Retina (tissue), 1 donor: ENCODE measurements around the gene ADAMTSL5.
"Not testable (repeated sequence)": the region's sequence is repeated elsewhere in the genome, so short reads cannot be mapped to it uniquely, and the experiment has no call there.

Experiments used
- DNase-seq: peaks from one replicate; pipeline ENCODE4 v3.0.0-alpha.2; 2016

The ADAMTSL5 gene

DNA sequence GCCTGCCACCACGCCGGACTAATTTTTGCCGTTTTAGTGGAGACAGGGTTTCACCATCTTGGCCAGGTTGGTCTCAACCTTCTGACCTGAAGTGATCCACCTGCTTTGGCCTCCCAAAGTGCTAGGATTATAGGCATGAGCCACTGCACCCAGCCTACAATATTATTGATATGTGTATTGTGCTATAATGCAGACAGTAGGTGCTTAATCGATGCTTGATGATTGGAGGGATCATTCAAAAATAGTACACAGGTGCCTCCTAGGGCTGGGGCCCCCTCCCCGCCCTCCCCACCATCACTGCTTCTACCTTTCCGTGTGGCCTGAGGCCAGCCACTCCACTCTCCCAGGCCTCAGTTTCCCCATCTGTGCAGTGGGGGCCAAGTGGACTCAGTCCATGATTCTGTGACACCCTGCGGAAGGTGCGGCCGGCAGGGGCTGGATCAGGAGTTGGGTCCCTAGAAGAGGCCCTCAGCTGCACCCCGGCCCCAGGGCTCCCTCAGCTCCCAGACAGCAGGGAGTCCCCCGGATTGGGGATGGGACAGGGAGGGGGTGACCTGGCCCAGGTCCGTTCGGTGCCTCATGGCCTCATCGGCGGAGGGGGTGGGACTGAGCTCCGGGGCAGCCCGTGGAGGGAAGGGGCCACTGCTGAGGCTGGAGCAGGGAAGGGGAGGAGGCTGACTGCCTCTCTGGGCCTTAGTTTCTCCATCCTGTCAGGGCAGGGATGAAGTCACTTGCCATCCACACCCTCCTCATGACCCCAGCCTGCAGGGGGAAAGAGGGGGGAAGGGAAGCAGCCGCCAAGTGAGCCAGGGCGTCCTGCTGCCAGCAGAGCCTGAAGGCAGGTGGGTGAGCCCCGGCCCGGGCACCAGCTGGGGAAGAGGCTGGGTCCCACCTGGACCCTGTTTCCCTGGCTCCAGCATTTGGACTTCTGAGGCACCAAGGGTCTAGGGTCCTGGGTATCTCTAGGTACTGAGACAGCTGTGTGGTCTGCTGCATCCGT, 1.2 kb downstream of the ADAMTSL5 start:
- no peak for DNase-seq

DNA sequence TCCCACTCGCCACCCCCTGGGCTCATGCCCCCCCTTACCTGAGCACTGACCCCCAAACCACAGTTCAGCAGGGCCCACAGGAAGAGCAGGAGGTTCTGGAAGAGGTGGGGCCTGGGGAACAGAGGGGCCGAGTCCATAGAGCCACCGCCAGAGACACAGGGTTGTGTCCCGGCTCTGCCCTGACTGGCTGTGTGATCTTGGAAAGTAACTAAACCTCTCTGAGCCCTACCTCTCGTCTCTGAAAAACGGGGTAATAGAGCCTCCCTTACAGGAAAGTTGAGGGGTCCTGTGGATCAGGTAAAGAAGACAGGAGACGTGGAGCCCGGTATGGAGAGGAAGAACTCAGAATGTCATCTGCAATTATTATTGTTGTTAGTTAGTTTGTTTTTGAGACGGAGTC, 2.0 kb downstream of the ADAMTSL5 start:
- no peak for DNase-seq

DNA sequence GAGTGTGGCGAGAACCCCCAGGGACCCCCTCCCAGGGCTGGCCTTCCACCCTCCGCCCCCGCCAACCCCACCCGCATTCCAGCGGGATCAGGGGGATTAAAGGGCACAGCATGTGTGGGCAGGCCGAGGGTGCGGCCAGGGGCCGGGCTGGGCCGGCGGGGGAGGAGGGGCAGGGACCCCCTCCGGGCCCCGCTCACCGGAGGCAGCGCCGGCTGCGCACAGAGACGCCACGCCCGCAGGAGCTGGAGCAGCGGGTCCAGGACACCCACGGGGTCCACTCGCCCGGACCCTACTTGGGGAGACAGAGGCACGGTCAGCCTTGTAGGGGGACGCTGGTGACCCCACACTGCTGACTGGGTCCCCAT, 2.4 kb downstream of the ADAMTSL5 start:
- DNase-seq: no peak

DNA sequence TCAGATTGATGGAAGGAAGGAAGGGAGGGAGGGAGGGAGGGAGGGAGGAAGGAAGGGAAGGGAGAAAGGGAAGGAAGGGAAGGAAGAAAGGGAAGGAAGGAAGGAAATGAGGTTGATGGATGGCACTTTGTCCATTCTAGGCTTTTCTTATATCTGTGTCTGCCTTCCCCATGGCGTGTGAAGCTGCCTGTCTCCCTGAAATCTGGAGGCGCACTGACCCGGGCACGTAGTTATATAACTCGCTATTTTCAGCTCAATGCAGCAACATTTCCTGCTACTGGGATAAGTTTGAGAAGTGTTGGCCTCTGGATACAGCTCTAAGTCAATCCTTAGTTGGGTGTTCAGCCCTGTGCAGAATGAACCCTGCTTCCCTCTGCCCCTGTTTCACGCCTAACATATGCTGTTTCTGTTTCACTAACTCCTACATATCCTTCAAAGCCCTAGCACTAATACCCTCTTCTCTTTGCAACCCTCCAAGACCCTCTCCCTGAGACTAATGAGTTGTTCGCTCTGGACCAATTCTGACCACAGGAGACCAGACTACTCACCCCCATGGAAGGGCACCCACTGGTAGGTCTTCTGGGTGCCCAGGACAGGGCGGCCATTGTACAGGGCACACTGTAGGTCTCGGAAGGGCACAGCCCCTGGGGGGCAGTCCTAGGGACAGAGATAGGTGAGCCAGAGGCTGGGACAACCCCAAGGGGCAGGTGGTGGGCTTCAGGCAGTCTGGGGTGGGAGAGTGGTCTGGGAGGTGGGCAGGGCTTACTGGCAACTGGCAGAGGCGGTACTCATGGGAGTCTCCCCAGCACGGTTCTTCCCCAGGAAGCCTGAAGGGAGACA, 3.0 kb downstream of the ADAMTSL5 start:
- DNase-seq: no peak

DNA sequence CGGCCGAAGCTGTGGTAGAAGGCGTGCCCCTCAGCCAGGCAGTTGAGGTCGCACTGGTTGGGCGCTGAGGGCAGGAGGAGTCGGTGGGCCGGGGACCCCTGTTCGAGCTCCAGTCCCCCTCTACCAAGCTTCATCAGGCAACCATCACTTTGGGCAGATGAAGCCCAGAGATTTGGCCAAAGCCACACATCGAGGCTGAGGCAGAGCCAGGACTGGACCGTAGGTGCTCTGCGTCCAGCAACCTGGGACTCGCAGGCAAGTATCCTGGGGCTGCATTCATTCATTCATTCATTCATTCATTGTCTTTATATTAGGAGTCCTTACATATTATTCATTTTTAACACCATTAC, 4.3 kb downstream of the ADAMTSL5 start:
- no peak for DNase-seq

DNA sequence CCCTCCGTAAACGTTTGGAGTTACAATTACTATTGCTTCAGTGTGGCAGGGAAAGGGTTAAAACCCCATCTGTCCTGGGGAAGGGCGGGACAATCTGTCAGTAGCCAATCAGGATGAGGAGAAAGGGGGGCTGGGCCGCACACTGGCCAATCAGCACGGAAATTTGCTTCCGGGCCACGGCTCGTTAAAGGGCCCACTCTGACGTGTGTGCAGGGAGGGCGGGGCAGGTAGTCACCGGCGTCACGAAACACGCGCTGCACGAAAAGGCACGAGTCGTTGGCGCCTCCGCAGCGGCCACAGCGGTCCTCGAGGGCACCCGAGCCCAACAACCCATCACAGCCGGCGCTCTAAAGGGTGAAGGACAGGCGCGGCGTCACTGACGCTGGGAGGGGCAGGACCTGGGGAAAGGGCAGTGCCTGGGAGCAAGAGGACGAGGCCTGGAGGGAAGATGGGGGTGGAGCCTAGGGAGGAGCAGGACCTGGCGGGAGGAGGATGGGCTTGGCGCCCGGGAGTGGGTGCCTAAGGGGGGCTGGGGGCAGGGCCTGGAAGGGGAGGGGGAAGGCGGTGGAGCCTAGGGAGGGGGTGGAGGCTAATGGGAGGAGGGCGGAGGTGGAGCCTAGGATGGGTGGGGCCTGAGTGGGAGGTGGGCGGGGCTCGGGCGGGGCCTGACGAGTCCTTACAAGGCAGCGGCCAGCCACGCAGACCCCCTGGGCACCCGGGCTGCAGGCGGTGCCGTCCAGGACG, 4.9 kb downstream of the ADAMTSL5 start:
- DNase-seq: peak; percentile 99

DNA sequence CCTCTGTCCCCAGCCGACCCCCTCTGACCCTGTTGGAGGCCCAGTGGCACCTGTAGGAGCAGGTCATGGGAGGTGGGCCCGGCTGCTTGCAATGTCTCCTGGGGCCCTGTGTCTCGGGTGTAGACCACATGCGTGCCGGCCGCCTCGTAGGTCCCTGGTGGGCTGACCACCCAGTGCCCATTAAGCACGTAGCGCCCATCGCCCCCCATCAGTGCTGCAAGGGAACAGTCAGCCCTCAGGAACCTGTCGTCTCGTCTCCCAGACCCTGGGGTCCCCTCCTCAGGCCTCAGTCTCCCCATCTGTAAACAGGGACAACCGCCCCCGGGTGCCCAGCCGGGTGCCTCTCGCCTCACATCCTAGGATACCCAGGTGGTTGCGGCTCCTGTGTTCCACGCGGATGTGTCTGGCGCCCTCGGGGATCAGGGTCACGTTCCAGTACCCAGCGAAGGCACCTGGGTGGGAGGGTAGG, 5.6 kb downstream of the ADAMTSL5 start:
- DNase-seq: no peak

DNA sequence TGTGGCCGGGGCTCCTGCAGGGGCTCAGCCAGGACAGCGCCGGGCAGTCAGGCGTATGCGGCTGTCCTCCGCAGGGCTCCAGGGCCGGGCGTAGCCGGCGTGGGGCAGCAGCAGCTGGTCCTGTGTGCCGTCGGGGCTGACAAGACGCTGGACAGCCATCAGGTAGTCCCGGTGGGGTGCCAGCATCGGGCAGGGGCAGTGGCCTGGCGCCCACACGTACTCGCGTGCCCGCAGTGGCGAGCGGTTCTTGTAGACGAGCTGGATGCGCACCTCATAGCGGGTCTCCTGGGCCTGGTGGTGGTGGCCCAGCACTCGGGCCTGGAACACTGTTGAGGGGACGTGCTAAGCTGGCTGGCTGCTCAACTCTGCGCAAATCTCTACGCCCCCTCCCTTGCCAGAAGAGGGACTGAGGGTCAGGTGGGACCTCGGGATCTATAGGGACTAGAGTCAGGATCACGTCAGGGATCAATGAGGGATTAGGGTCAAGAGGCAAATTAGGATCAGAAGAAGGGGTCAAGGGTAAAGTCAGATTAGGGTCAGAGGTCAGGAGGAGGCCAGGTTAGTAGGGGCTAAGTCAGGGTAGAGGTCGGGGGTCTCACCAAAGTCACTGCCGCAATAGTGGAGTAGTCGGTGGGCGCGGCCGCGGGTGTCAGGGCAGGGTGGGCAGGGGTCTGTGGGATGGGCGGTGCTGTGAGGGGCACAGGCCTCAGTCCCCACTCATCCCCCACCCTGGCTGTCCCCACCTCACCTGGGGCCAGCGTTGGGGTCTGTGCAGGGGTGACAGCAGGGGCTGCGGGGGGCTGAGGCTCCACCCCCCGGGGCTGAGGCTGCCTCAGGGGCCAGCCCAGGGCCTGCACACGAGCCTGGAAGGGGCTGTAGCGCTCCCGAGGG, 6.6 kb downstream of the ADAMTSL5 start:
- no peak for DNase-seq

DNA sequence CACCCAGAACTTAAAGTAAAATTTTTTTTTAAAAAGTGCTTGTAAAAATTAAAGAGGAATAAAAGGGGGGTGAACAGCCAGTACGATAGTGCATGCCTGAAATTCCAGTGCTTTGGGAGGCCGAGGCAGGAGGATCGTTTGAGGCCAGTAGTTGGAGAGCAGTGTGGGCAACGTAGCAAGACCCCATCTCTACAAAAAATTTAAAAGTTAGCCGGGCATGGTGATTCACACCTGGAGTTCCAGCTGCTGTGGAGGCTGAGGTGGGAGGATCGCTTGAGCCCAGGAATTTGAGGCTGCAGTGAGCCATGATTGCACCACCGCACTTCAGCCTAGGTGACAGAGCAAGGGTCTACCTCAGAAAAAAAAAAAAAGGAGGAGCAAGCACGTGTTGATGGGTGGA, 7.8 kb downstream of the ADAMTSL5 start:
- no peak for DNase-seq

DNA sequence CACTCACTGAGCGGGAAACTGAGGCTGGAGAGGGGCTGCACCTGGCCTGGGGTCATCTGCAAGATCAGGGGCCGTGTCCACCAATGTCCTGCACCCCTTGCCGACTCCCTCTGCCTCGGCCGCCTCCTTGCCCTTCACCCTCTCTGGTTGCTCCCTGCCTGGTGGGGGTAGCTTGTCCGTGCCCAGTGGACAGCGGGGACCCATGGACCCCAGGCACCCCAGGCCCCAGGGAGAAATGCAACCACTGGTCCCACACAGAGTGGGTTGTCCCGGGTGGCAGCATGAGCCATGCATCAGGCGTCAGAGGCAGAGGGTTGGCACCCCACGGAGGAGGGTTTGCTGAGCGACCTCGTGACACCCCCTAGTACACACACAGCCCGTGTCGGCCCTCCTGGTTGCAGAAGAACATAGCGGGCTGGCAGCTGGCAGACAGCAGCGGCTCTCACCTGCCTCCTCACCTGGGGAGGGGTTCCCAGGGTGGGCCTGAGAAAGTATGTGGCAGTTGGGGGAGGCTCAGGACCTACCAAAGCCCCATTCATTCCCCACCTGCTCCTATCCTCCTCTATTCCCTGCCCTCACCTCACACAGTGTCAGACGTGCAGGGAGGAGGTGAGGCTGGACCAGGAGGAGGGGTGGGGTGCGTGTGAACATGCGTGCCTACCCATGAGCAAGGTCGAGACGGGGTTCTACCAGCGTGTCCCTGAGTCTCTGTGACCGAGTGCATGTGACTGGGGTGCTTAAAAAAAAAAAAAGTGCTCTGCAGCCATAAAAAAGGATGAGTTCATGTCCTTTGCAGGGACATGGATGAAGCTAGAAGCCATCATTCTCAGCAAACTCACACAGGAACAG, 8.7 kb downstream of the ADAMTSL5 start:
- no peak for DNase-seq

DNA sequence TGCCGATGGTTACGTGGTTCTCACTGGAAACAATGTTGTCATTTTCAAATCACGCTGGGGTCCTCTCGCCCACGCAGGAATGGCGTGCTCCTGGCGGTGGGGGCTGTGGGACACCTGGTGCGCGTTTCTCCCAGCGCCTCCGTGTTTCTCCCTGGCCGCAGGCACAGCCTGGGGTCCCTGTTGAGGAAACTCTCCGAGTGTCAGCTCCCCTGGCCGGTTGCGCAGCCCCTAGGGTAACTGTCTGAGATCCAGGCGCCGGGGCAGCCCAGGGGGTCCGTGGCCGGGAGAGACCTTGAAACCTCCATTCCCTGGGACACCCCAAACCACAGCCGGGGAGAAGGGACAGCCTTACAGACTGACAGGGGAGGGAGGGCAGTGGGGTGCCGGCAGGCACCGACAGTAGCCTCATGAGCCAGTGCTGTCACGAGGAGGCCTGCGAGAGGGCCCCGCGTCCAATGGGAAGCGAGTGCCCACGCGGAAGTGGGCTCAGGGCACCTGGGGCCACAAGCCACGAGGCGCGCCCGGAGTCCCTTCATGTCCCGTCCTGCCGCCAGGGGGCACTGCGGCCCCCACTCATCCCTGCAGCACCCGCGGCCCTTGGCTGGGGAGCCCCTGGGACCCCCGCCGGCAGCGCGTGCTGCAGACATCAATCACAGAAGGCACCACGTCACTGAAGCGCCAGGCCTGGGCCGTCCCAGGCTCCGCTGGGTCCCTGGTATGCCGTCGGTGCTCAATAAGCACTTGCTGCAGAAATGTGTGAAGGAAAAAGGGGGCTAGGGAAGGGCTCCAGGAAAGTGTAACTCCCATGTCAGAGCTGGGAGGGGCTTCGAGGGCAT, 9.5 kb downstream of the ADAMTSL5 start:
- DNase-seq: peak; percentile 81

DNA sequence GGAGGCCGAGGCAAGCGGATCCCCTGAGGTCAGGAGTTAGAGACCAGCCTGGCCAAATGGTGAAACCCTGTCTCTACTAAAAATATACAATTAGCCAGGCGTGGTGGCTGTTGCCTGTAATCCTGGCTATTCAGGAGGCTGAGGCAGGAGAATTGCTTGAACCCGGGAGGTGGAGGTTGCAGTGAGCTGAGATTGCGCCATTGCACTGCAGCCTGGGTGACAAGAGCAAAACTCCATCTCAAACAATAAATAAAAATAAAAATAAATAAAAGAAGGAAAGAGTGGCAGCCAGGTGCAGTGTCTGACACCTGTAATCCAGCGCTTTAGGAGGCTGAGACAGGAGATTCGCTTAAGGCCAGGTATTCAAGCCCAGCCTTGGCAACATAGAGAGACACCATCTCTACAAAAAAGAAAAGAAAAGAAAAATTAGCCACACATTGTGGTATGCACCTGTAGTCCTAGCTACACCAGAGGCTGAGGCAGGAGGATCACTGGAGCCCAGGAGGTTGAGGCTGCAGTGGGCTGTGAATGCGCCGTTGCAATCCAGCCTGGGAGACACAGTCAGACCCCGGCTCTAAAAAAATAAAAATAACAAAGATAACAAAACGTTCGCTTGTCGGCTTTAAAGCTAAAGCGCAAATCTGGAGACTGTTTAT, 10.3 kb downstream of the ADAMTSL5 start:
- DNase-seq: no peak

DNA sequence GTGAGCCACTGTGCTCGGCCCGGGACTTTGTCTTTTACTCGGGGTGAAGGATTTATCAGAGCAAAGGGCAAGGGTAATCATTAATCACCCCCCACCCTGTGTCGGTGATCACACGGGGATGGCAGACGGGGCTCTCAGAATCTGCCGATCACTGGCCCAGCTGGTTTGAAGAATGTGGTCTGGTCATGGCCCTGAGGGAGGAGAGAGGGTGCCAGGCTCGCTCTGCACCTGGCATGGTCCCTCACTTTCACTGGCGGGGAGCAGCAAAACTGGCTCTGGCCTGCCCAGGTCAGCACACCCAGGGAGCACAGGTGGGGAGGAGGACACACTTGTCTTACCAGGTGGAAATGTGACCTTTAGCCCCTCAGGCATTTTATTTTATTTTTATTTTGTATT, 11.6 kb downstream of the ADAMTSL5 start:
- no peak for DNase-seq

DNA sequence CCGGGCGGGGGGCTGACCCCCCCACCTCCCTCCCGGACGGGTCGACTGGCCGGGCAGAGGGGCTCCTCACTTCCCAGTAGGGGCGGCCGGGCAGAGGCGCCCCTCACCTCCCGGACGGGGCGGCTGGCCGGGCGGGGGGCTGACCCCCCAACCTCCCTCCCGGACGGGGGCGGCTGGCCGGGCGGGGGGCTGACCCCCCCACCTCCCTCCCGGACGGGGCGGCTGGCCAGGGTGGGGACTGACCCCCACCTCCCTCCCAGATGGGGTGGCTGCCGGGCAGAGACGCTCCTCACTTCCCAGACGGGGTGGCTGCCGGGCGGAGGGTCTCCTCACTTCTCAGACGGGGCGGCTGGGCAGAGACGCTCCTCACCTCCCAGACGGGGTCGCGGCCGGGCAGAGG, 13.6 kb downstream of the ADAMTSL5 start:
- not testable (repeated sequence) for DNase-seq

DNA sequence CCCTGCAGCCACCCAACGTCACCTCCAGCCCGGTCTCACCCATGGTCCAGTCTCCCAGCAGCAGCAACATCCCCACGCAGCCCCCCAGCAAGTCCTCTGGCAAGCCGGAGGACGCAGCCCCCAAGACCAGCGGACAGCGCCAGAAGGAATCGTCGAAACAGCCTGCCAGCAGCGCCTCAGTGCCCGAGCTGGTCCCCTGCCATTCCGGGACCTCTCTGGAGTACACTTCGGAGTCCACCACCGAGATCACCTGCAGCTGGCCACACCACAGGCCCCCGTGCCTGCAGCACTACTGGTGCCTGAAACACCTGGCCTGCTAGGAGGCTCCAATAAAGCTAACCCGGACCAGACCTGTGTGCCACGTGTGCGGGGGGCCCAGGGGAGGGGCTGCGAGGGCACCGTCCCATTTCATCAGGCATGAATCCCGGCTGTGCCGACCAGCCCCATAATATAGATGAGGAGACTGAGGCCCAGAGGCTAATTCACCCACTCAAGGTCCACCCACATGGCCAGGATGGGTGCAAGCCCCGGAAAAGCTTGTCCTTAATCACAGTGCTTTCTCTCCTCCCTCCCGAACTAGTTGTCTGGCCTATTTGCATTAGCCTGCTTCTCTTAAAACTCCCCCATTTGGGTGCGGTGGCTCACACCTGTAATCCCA, 15.1 kb downstream of the ADAMTSL5 start:
- no peak for DNase-seq

DNA sequence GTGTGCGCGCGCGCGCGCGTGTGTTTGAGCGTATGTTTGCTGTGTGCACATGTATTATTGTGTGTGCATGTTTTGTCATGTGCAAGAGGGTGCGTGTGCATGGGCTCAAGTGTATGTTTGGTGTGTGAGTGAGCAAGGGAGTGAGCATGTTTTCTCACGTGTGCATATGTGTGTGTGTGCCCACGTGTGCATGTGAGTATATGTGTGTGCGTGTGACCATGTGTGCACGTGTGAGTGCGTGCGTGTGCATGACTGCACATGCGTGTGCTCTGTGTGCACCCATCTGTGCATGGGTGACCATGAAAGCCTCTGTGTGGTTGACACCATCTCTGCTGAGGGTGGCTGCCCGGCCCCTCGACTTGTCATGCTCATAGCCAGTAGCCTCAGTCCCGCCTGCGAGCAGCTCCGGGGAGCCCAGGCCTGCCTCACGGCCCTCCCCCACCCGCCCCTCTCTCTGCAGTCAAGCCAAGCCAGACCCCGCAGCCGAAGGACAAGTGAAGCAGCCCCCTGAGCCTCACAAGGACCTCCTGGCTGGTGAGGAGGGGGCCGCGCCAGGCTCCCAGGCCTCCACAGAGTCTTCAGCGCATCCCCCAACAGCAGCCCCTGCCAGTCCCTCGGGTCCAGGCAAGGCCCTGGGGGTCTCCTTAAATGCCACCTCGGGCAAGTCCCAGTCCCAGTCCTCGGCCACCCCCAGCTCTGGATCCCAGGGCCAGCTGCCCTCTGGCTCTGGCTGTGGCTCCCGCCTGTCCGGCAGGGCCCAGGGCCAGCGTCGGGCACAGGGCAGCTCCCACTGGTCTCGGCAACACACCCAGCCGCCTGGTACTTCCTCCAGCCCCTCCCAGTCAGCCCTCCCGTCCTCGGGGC, 15.9 kb downstream of the ADAMTSL5 start:
- no peak for DNase-seq

DNA sequence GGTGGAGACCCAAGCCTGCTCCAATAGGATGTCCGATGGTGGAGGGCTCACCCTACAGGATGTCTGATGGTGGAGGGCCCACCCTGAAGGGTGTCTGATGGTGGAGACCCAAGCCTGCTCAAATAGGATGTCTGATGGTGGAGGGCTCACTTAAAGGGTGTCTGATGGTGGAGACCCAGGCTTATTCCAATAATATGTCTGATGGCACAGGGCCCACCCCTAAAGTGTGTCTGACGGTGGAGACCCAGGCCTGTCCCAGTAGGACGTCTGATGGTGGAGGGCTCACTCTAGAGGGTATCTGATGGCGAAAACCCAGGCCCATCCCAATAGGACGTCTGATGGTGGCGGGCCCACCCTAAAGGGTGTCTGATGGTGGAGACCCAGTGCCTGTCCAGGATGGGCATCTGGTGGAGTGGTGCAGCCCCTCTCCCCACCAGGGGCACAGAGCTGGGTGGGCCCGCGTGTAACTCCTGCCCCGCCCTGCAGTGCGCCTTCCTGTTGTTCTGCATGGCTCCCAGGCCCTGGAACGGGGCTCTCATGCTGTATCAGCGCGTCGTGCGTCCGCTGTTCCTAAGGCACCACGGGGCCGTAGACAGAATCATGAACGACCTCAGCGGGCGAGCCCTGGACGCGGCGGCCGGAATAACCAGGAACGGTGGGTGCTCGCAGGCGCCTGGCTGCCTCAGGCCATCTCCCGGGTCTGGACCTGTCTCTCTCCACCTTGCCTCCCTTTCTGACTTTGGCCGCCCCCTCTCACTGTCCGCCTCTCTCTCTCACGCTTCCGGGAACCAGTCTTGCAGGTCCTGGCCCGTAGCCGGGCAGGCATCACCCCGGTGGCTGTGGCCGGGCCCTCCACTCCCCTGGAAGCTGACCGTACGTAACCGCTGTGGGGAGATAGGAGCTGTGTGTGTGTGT, 16.8 kb downstream of the ADAMTSL5 start:
- no peak for DNase-seq
